Aorta (tissue), 5 donors: ENCODE data around the gene PHETA2. TPM values are rescaled to one million over a fixed set of nuclear protein-coding genes. Genes with fewer than 3 reads are reported as not detected.
"Not testable (repeated sequence)": the region's sequence is repeated elsewhere in the genome, so short reads cannot be mapped to it uniquely, and the experiment has no call there.

Experiments used
- ATAC-seq: fragments of 200-7000 bp; cut with Tn5 transposase; one replicate; pipeline ENCODE4 v1.9.1; 2022; ENCODE audit warnings: moderate library complexity; ENCODE audit not compliant: low FRiP score
- DNase-seq, 2 donors: peaks; one replicate each; pipeline ENCODE4 v3.0.0-alpha.2; 2020
- H3K27ac ChIP-seq, 2 donors: one replicate each; pipeline ENCODE4 v1.5.1; 2013; ENCODE audit warnings: low read length in 2 of 2, mild to moderate bottlenecking in 2 of 2, moderate library complexity in 2 of 2, control low read depth in 1 of 2, inconsistent platforms in 1 of 2, low read depth in 1 of 2
- H3K27me3 ChIP-seq, 2 donors: one replicate each; pipeline ENCODE4 v1.6.1; 2013; ENCODE audit warnings: control low read depth in 1 of 2, low read length in 1 of 2, mild to moderate bottlenecking in 1 of 2, moderate library complexity in 1 of 2; ENCODE audit not compliant: insufficient read depth in 2 of 2, control insufficient read depth in 1 of 2
- H3K36me3 ChIP-seq, 2 donors: one replicate each; pipeline ENCODE4 v1.6.1; 2013; ENCODE audit warnings: control low read depth in 1 of 2, low read length in 1 of 2, mild to moderate bottlenecking in 1 of 2; ENCODE audit not compliant: insufficient read depth in 2 of 2, control insufficient read depth in 1 of 2
- H3K4me1 ChIP-seq, 2 donors: one replicate each; pipeline ENCODE4 v1.6.1; 2013; ENCODE audit warnings: low read length in 2 of 2, control low read depth in 1 of 2, mild to moderate bottlenecking in 1 of 2, moderate library complexity in 1 of 2; ENCODE audit not compliant: insufficient read depth in 2 of 2, control insufficient read depth in 1 of 2
- H3K4me3 ChIP-seq, 2 donors: one replicate each; pipeline ENCODE4 v1.5.1; 2013; ENCODE audit warnings: low read length in 2 of 2, control low read depth in 1 of 2, mild to moderate bottlenecking in 1 of 2
- H3K9me3 ChIP-seq: one replicate; pipeline ENCODE4 v1.6.1; 2013; ENCODE audit warnings: mild to moderate bottlenecking, low read length; ENCODE audit not compliant: control insufficient read depth
- WGBS, 2 donors: extraction: QIAGEN DNeasy Blood & Tissue Kit; methylation state at CpG; one replicate each; pipeline ENCODE4 v1.1.7; 2013; 5-methylcytosine and 5-hydroxymethylcytosine counted together
- intact Hi-C, 2 donors: fragments of 100-400 bp; cut with DNase I; formaldehyde crosslinking; loops; one replicate each; pipeline versions ENCODE4 v1.14.2 to v1.15.0; 2022
- polyA plus RNA-seq, 2 donors: library from polyadenylated mRNA; stranded (reverse); fragments of 200-250 nt; gene quantifications; one replicate each; pipeline ENCODE4 v1.2.3, GENCODE V29; 2013
- total RNA-seq, 2 donors: library from RNA; stranded (reverse); fragmentation: NEBNext Ultra II Directional; extraction: Animal tissue kit (Norgen Biotek cat#: 25700); gene quantifications; one replicate each; pipeline ENCODE4 v1.2.1, GENCODE V29; 2021
- donor health status: healthy with polysubstance abuse.
- donor health status: Bipolar disorder and iron deficiency.
- donor health status: DM: no; HTN: no; CAD: no.
- donor health status: DM: no; HTN: no; CAD: no.
- donor health status: DM: yes; HTN: yes; CAD: no.

PHETA2 gene
- total and polyA plus RNA-seq, 4 donors, result 12.8 to 24.4 (median 15.5) TPM

DNA sequence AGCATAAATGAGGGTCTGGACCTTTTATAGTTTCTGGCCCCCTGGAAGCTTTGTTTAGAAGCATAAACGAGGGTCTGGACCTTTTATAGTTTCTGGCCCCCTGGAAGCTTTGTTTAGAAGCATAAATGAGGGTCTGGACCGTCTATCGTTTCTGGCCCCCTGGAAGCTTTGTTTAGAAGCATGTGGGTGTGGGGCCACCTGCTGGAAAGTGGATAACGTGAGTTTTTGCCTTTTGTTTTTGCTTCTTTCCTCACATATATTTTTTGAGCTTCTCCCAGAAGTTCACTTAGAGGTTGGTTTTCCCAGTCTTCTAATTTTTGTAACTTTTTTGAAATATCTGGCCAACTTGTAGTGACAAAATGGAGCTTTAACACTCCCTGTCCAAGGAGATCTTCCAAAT is 38.7 kb downstream of the PHETA2 start:
- intact Hi-C loops, DNase-seq, H3K27ac ChIP-seq, H3K36me3 ChIP-seq, H3K4me1 ChIP-seq, ATAC-seq, H3K4me3 ChIP-seq, H3K9me3 ChIP-seq, H3K27me3 ChIP-seq: not testable (repeated sequence)
- WGBS, 2 donors, result 16 to 22% methylated on average over 4 of the region's 4 CpGs

DNA sequence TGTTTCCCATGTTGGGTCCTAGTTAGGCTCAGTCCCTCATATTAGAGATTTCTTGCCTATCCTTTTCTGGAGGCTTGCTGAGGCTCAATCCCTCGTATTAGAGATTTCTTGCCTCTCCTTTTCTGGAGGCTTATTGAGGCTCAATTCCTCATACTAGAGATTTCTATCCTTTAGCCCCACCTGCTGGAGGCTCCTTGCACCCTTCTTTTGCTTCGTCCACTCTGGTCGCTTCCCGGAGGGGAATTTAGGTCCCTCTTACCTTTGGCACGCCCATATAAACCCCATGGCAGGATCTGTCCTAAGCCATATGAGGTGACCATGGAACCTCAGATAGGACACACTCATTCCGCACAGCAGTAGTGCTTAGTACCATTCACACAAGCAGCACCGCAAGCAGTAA is 40.7 kb downstream of the PHETA2 start:
- Histone ChIP-seq H3K4me3 (no peak overlapping the region), H3K27ac (no peak overlapping the region), H3K27me3 (no peaks in the 10 kb centered on the region), H3K4me1 (no peaks in the 10 kb centered on the region), H3K9me3 (no peaks in the 10 kb centered on the region), H3K36me3 (no peaks in the 10 kb centered on the region)
- intact Hi-C loops, result no loop called here
- no peak for DNase-seq
- ATAC-seq, result no peak
- 87 to 95% methylated on average over 7 of the region's 7 CpGs for WGBS, 2 donors

DNA sequence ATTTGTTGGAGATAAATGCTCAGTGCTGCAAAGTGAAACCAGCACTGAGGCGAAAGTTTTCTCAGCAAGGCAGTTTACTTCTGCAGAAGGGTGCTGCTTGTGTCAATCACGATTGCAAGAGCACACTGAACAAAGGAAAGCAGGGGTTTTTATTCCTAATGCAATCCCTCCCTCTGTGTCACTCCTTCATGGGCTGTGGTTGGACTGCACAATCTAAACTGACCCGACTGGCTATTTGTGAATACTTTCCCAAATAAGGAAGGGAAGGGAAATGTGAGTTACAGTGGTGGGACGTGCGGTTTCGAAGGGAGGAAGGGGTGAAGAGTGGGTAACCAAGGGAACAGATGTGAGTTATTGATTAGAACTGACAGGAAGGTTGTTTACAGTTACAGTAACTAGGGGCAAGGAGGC is 41.4 kb downstream of the PHETA2 start:
- H3K9me3 ChIP-seq, intact Hi-C loops, H3K4me3 ChIP-seq, H3K27ac ChIP-seq, H3K4me1 ChIP-seq, DNase-seq, H3K27me3 ChIP-seq, ATAC-seq, H3K36me3 ChIP-seq: not testable (repeated sequence)
- 86 to 94% methylated on average over 6 of the region's 6 CpGs for WGBS, 2 donors

DNA sequence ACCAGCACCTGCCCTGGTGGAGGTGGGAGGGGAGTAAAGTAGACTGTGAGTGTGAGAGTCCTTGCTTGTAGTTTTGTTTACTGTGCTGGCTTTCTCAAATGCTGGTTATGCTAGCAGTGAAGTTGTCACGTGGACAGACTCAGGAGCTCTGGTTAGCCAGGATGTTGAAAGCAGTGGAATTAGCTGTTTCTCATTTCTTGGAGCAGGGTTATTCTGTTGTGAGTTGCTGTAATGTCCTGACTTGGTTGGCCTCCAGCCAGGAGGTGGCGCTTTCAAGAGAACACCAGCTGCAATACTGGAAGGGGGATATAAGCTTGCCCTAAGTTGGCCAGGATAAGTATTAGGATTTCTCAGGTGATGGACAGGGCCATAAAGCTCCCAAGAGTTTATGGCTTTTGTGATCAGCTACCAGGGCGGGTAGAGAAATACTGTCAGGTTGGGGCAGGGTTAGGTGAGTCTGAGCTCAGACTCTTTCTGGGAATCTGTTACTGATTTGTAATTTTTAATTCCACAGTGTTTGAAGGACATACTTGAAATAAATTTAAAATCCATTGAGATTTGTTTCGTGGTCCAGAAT is 42.9 kb downstream of the PHETA2 start:
- Histone ChIP-seq H3K27me3 (no peaks in the 10 kb centered on the region), H3K9me3 (no peaks in the 10 kb centered on the region), H3K4me1 (no peaks in the 10 kb centered on the region), H3K27ac (no peak overlapping the region), H3K4me3 (no peak overlapping the region), H3K36me3 (no peaks in the 10 kb centered on the region)
- DNase-seq (no peak), ATAC-seq (no peak)
- WGBS, 2 donors, result 83 to 84% methylated on average over 4 of the region's 4 CpGs
- intact Hi-C loops, result no loop called here

DNA sequence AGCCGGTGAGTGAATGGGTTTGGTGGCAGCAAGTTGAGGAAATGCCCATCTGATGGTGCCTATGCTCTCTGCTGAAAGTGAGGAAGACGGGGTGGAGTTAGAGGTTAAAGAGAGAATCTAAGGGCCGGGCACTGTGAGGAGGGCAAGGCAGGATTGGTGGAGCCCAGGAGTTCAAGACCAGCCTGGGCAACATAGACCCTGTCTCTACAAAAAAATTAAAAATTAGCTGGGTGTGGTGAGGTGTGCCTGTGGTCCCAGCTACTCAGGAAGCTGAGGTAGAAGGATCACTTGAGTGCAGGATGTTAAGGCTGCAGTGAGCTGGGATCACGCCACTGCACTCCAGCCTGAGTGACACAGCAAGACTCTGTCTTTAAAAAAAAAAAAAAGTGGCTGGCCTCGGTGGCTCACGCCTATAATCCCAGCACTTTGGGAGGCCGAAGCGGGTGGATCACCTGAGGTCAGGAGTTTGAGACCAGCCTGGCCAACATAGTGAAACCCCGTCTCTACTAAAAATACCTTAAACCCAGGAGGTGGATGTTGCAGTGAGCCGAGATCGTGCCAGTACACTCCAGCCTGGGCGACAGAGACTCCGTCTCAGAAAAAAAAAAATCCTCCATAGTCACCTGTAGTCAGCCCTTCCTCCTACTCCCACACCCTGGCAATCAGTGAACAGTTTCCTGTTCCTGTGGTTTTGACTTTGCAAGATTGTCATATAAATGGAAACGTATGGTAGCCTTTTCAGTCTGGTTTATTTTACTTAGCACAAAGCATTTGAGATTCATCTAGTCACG is 46.4 kb downstream of the PHETA2 start:
- intact Hi-C loops, result not testable (repeated sequence)
- 88 to 89% methylated on average over 15 of the region's 15 CpGs for WGBS, 2 donors

DNA sequence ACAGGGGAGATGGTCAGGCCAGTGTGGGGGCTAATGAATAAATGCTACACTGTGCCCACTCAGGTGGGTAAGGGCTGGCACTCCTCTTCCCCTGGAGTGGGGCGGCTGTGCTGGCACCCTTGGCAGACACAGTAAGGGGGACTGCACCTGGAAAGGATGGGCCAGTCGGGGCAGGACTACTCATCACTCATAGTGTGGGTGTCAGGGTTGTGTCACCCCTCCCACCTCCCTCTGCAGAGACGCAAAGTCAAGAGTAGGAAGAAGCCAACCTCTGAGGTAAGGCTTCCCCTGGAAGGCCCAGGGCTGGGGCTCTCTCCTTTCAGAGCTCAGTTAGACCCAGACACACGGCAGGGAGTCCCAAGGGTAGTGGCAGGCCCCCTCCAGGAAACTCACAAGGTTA is 49.5 kb downstream of the PHETA2 start:
- DNase-seq, H3K36me3 ChIP-seq, H3K4me3 ChIP-seq, H3K4me1 ChIP-seq, intact Hi-C loops, ATAC-seq, H3K27me3 ChIP-seq, H3K9me3 ChIP-seq, H3K27ac ChIP-seq: not testable (repeated sequence)
- WGBS, 2 donors, result no CpG with 5 or more reads among the region's 4 CpGs

More for the DNA sequence above, 46.4 kb downstream of the PHETA2 start:
- H3K27me3 ChIP-seq, ATAC-seq, H3K27ac ChIP-seq, H3K4me1 ChIP-seq, H3K9me3 ChIP-seq, H3K36me3 ChIP-seq, DNase-seq, H3K4me3 ChIP-seq: not testable (repeated sequence)

DNA sequence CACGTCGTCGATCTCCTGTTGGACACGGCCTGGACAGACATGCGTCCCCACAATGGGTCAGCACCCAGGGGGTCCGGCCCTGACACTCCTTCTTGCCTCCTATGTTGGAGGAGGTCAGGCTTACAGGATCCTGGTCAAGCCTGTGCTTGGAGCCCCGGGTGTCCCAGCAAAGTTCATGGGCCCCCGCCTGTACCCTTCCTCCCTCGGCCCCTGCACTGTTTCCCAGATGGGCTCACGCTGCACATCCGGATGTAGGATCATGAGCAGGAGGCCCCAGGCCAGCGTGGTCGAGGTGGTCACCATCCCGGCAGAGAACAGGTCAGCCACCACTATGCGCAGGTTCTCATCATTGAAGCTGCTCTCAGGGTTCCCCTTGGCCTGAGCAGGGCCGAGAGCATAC is 53.6 kb downstream of the PHETA2 start:
- H3K27ac ChIP-seq, result no peak overlapping the region
- H3K36me3 ChIP-seq, result peaks cover 0 to 2% of the 10 kb centered on the region in 2 donors
- ATAC-seq (no peak), DNase-seq (no peak)
- intact Hi-C loops, result no loop called here
- no peak overlapping the region for H3K4me3 ChIP-seq
- WGBS, 2 donors, result 88 to 91% methylated on average over 16 of the region's 16 CpGs
- no peaks in the 10 kb centered on the region for H3K4me1 ChIP-seq
- peaks cover 1% of the 10 kb centered on the region for H3K9me3 ChIP-seq
- H3K27me3 ChIP-seq, result no peaks in the 10 kb centered on the region

DNA sequence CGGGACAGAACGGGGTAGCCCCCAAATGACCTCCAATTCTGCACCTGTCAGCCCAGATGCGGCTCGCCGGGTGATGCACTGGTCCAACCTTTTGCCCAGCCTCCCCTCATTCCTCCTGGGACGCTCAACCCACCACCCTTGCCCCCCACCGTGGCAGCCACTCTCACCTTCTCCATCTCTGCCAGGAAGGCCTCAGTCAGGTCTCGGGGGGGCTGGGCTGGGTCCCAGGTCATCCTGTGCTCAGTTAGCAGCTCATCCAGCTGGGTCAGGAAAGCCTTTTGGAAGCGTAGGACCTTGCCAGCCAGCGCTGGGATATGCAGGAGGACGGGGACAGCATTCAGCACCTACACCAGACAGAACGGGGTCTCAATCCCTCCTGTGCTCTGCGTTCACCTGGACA is 54.0 kb downstream of the PHETA2 start:
- DNase-seq, result peak in 1 of 2 donors; percentile 57
- H3K27me3 ChIP-seq, H3K9me3 ChIP-seq, H3K4me1 ChIP-seq, ATAC-seq, H3K36me3 ChIP-seq, H3K27ac ChIP-seq, H3K4me3 ChIP-seq, intact Hi-C loops: not testable (repeated sequence)
- 82 to 88% methylated on average over 13 of the region's 13 CpGs for WGBS, 2 donors
